SH-SY5Y (cell line): ENCODE results near the gene SEMA3A.

Experiments used
- GATA2 ChIP-seq: IDR thresholded peaks from 2 replicates; pipeline ENCODE4 v1.6.1; 2011; ENCODE audit warnings: mild to moderate bottlenecking, low read depth, low read length
- GATA3 ChIP-seq: IDR thresholded peaks from 2 replicates; pipeline ENCODE4 v1.6.1; 2011; ENCODE audit warnings: low read depth, mild to moderate bottlenecking, low read length, moderate library complexity

GRCh38 chr7:84081973-84082522 is 112.5 kb downstream of the SEMA3A start:
- TF ChIP-seq GATA2 (no peak), GATA3 (no peak)
